ENCODE data around the gene SEMA3F.

Gene SEMA3F

GRCh38 chr3:50154840-50155490 is at the start of gene SEMA3F:
TSS of gene SEMA3F (plus strand) at chr3:50155324. CDS start at chr3:50159623, 4,299 bp downstream.
- peak within 1 kb of the TSS; percentile 63 for H3K27ac ChIP-seq (ENCODE audit: low read length)
- H3K9me3 ChIP-seq (ENCODE audit: control insufficient read depth in 1 of 2, low read length in 2 of 2) = no peaks in the 10 kb centered on the region

GRCh38 chr3:50111757-50112156 is 43.4 kb upstream of the SEMA3F start:
- no peaks in the 10 kb centered on the region for H3K9me3 ChIP-seq (ENCODE audit: control insufficient read depth in 1 of 2, low read length in 2 of 2)
- no peak overlapping the region for H3K4me3 ChIP-seq (ENCODE audit: low read depth in 1 of 2, low read length in 2 of 2)
- peaks cover 0 to 6% of the 10 kb centered on the region in 2 donors for H3K4me1 ChIP-seq (ENCODE audit: control insufficient read depth in 1 of 2, insufficient read depth in 2 of 2, low read length in 2 of 2)
- peaks cover 87 to 97% of the 10 kb centered on the region in 2 donors for H3K36me3 ChIP-seq (ENCODE audit: control insufficient read depth in 1 of 2, insufficient read depth in 2 of 2, low read length in 2 of 2)
- H3K27ac ChIP-seq (ENCODE audit: low read length) = no peak overlapping the region
- H3K27me3 ChIP-seq (ENCODE audit: low read depth, low read length) = no peaks in the 10 kb centered on the region

More at GRCh38 chr3:50154840-50155490, at the start of gene SEMA3F:
- H3K36me3 ChIP-seq (ENCODE audit: control insufficient read depth in 1 of 2, insufficient read depth in 2 of 2, low read length in 2 of 2) = no peaks in the 10 kb centered on the region
- H3K4me1 ChIP-seq (ENCODE audit: control insufficient read depth in 1 of 2, insufficient read depth in 2 of 2, low read length in 2 of 2) = peaks cover 1 to 25% of the 10 kb centered on the region in 2 donors
- peaks cover 5% of the 10 kb centered on the region for H3K27me3 ChIP-seq (ENCODE audit: low read depth, low read length)
- peak within 1 kb of the TSS; percentile 57 to 63 for H3K4me3 ChIP-seq (ENCODE audit: low read depth in 1 of 2, low read length in 2 of 2)

GRCh38 chr3:50112462-50112861 is 42.7 kb upstream of the SEMA3F start:
- H3K9me3 ChIP-seq (ENCODE audit: control insufficient read depth in 1 of 2, low read length in 2 of 2) = no peaks in the 10 kb centered on the region
- no peak overlapping the region for H3K4me3 ChIP-seq (ENCODE audit: low read depth in 1 of 2, low read length in 2 of 2)
- H3K4me1 ChIP-seq (ENCODE audit: control insufficient read depth in 1 of 2, insufficient read depth in 2 of 2, low read length in 2 of 2) = peaks cover 0 to 6% of the 10 kb centered on the region in 2 donors
- H3K27me3 ChIP-seq (ENCODE audit: low read depth, low read length) = no peaks in the 10 kb centered on the region
- no peak overlapping the region for H3K27ac ChIP-seq (ENCODE audit: low read length)
- H3K36me3 ChIP-seq (ENCODE audit: control insufficient read depth in 1 of 2, insufficient read depth in 2 of 2, low read length in 2 of 2) = peaks cover 86 to 97% of the 10 kb centered on the region in 2 donors

- Histone ChIP-seq H3K9me3 (ENCODE audit: control insufficient read depth in 1 of 2, low read length in 2 of 2) (no peaks in the 10 kb centered on the region), H3K27ac (ENCODE audit: low read length) (no peak overlapping the region), H3K4me3 (ENCODE audit: low read depth in 1 of 2, low read length in 2 of 2) (no peak overlapping the region), H3K36me3 (ENCODE audit: control insufficient read depth in 1 of 2, insufficient read depth in 2 of 2, low read length in 2 of 2) (peaks cover 73 to 90% of the 10 kb centered on the region in 2 donors), H3K4me1 (ENCODE audit: control insufficient read depth in 1 of 2, insufficient read depth in 2 of 2, low read length in 2 of 2) (no peaks in the 10 kb centered on the region), H3K27me3 (ENCODE audit: low read depth, low read length) (no peaks in the 10 kb centered on the region)
Observed at GRCh38 chr3:50117120-50117519, 38.0 kb upstream of the SEMA3F start.

- Histone ChIP-seq H3K4me3 (ENCODE audit: low read depth in 1 of 2, low read length in 2 of 2) (no peak overlapping the region), H3K9me3 (ENCODE audit: control insufficient read depth in 1 of 2, low read length in 2 of 2) (no peaks in the 10 kb centered on the region), H3K4me1 (ENCODE audit: control insufficient read depth in 1 of 2, insufficient read depth in 2 of 2, low read length in 2 of 2) (no peaks in the 10 kb centered on the region), H3K27ac (ENCODE audit: low read length) (no peak overlapping the region), H3K36me3 (ENCODE audit: control insufficient read depth in 1 of 2, insufficient read depth in 2 of 2, low read length in 2 of 2) (peaks cover 66 to 82% of the 10 kb centered on the region in 2 donors), H3K27me3 (ENCODE audit: low read depth, low read length) (no peaks in the 10 kb centered on the region)
Observed at GRCh38 chr3:50118237-50118636, 36.9 kb upstream of the SEMA3F start.

GRCh38 chr3:50119786-50120185 is 35.3 kb upstream of the SEMA3F start:
- H3K4me3 ChIP-seq (ENCODE audit: low read depth in 1 of 2, low read length in 2 of 2) = no peak overlapping the region
- no peaks in the 10 kb centered on the region for H3K27me3 ChIP-seq (ENCODE audit: low read depth, low read length)
- H3K27ac ChIP-seq (ENCODE audit: low read length) = no peak overlapping the region
- no peaks in the 10 kb centered on the region for H3K9me3 ChIP-seq (ENCODE audit: control insufficient read depth in 1 of 2, low read length in 2 of 2)
- peaks cover 4 to 6% of the 10 kb centered on the region in 2 donors for H3K4me1 ChIP-seq (ENCODE audit: control insufficient read depth in 1 of 2, insufficient read depth in 2 of 2, low read length in 2 of 2)
- peaks cover 51 to 66% of the 10 kb centered on the region in 2 donors for H3K36me3 ChIP-seq (ENCODE audit: control insufficient read depth in 1 of 2, insufficient read depth in 2 of 2, low read length in 2 of 2)

GRCh38 chr3:50120364-50121071 is 34.6 kb upstream of the SEMA3F start:
- no peaks in the 10 kb centered on the region for H3K27me3 ChIP-seq (ENCODE audit: low read depth, low read length)
- peaks cover 44 to 59% of the 10 kb centered on the region in 2 donors for H3K36me3 ChIP-seq (ENCODE audit: control insufficient read depth in 1 of 2, insufficient read depth in 2 of 2, low read length in 2 of 2)
- no peaks in the 10 kb centered on the region for H3K9me3 ChIP-seq (ENCODE audit: control insufficient read depth in 1 of 2, low read length in 2 of 2)
- H3K4me3 ChIP-seq (ENCODE audit: low read depth in 1 of 2, low read length in 2 of 2) = no peak overlapping the region
- H3K4me1 ChIP-seq (ENCODE audit: control insufficient read depth in 1 of 2, insufficient read depth in 2 of 2, low read length in 2 of 2) = peaks cover 4 to 13% of the 10 kb centered on the region in 2 donors
- no peak overlapping the region for H3K27ac ChIP-seq (ENCODE audit: low read length)

GRCh38 chr3:50121072-50122032 is 33.8 kb upstream of the SEMA3F start:
- Histone ChIP-seq H3K27ac (ENCODE audit: low read length) (no peak overlapping the region), H3K36me3 (ENCODE audit: control insufficient read depth in 1 of 2, insufficient read depth in 2 of 2, low read length in 2 of 2) (peaks cover 35 to 51% of the 10 kb centered on the region in 2 donors), H3K4me3 (ENCODE audit: low read depth in 1 of 2, low read length in 2 of 2) (no peak overlapping the region), H3K27me3 (ENCODE audit: low read depth, low read length) (no peaks in the 10 kb centered on the region), H3K9me3 (ENCODE audit: control insufficient read depth in 1 of 2, low read length in 2 of 2) (no peaks in the 10 kb centered on the region), H3K4me1 (ENCODE audit: control insufficient read depth in 1 of 2, insufficient read depth in 2 of 2, low read length in 2 of 2) (peaks cover 4 to 21% of the 10 kb centered on the region in 2 donors)

GRCh38 chr3:50122071-50122470 is 33.1 kb upstream of the SEMA3F start:
- H3K27me3 ChIP-seq (ENCODE audit: low read depth, low read length) = no peaks in the 10 kb centered on the region
- peaks cover 4 to 28% of the 10 kb centered on the region in 2 donors for H3K4me1 ChIP-seq (ENCODE audit: control insufficient read depth in 1 of 2, insufficient read depth in 2 of 2, low read length in 2 of 2)
- H3K4me3 ChIP-seq (ENCODE audit: low read depth in 1 of 2, low read length in 2 of 2) = no peak overlapping the region
- no peak overlapping the region for H3K27ac ChIP-seq (ENCODE audit: low read length)
- H3K9me3 ChIP-seq (ENCODE audit: control insufficient read depth in 1 of 2, low read length in 2 of 2) = no peaks in the 10 kb centered on the region
- peaks cover 28 to 43% of the 10 kb centered on the region in 2 donors for H3K36me3 ChIP-seq (ENCODE audit: control insufficient read depth in 1 of 2, insufficient read depth in 2 of 2, low read length in 2 of 2)

- Histone ChIP-seq H3K4me3 (ENCODE audit: low read depth in 1 of 2, low read length in 2 of 2) (no peak overlapping the region), H3K4me1 (ENCODE audit: control insufficient read depth in 1 of 2, insufficient read depth in 2 of 2, low read length in 2 of 2) (peaks cover 4 to 32% of the 10 kb centered on the region in 2 donors), H3K9me3 (ENCODE audit: control insufficient read depth in 1 of 2, low read length in 2 of 2) (no peaks in the 10 kb centered on the region), H3K27me3 (ENCODE audit: low read depth, low read length) (no peaks in the 10 kb centered on the region), H3K36me3 (ENCODE audit: control insufficient read depth in 1 of 2, insufficient read depth in 2 of 2, low read length in 2 of 2) (peaks cover 22 to 36% of the 10 kb centered on the region in 2 donors), H3K27ac (ENCODE audit: low read length) (no peak overlapping the region)
Observed at GRCh38 chr3:50122661-50123391, 32.3 kb upstream of the SEMA3F start.

Measured in muscle layer of duodenum (tissue), 2 donors.